Neuronal stem cell (in vitro differentiated cells): Measurements from ENCODE around the gene POM121.
"Not testable (repeated sequence)": the region's sequence is repeated elsewhere in the genome, so short reads cannot be mapped to it uniquely, and the experiment has no call there.

Source experiments
- DNase-seq: peaks from one replicate; pipeline ENCODE4 v3.0.0-alpha.2; 2013; ENCODE audit warnings: low spot score
- H2AFZ ChIP-seq: one replicate; pipeline ENCODE4 v1.6.1; 2013; ENCODE audit warnings: mild to moderate bottlenecking, low read length, inconsistent platforms
- H2AK5ac ChIP-seq: 2 replicates; pipeline ENCODE4 v1.6.1; 2013; ENCODE audit warnings: low read depth, mild to moderate bottlenecking, inconsistent platforms, low read length, moderate library complexity, mixed read lengths
- H2BK120ac ChIP-seq: 2 replicates; pipeline ENCODE4 v1.6.1; 2013; ENCODE audit warnings: low read depth, mild to moderate bottlenecking, inconsistent platforms, low read length, moderate library complexity, mixed read lengths
- H2BK12ac ChIP-seq: one replicate; pipeline ENCODE4 v1.6.1; 2013; ENCODE audit warnings: low read length, inconsistent platforms
- H2BK15ac ChIP-seq: 2 replicates; pipeline ENCODE4 v1.6.1; 2013; ENCODE audit warnings: mild to moderate bottlenecking, low read length, inconsistent platforms, mixed read lengths
- H2BK5ac ChIP-seq: one replicate; pipeline ENCODE4 v1.6.1; 2013; ENCODE audit warnings: inconsistent platforms, mild to moderate bottlenecking, low read length, moderate library complexity
- H3K14ac ChIP-seq: one replicate; pipeline ENCODE4 v1.6.1; 2013; ENCODE audit warnings: low read length, inconsistent platforms
- H3K18ac ChIP-seq: 2 replicates; pipeline ENCODE4 v1.6.1; 2013; ENCODE audit warnings: low read length, inconsistent platforms
- H3K23ac ChIP-seq: 2 replicates; pipeline ENCODE4 v1.6.1; 2013; ENCODE audit warnings: low read depth, mild to moderate bottlenecking, mixed read lengths, low read length, inconsistent platforms; ENCODE audit not compliant: poor library complexity
- H3K27ac ChIP-seq: replicated peaks from 3 replicates; pipeline ENCODE4 v1.5.1; 2013; ENCODE audit warnings: low read length, inconsistent platforms
- H3K27me3 ChIP-seq, 3 experiments: 2 replicates each; pipeline ENCODE4 v1.6.1; 2013; ENCODE audit warnings: low read length in 3 of 3, mild to moderate bottlenecking in 2 of 3, inconsistent platforms in 1 of 3, low read depth in 1 of 3, mixed read lengths in 1 of 3, moderate library complexity in 1 of 3; ENCODE audit not compliant: control insufficient read depth in 3 of 3, insufficient read depth in 3 of 3
- H3K36me3 ChIP-seq, 2 donors: replicated peaks in 1 of 2; 2 replicates each; pipeline ENCODE4 v1.6.1; 2013; ENCODE audit warnings: low read length in 2 of 2; ENCODE audit not compliant: control insufficient read depth in 2 of 2, insufficient read depth in 2 of 2
- H3K4ac ChIP-seq: 2 replicates; pipeline ENCODE4 v1.6.1; 2013; ENCODE audit warnings: inconsistent platforms, mild to moderate bottlenecking, low read length, moderate library complexity
- H3K4me1 ChIP-seq, 2 donors: 1 replicate in 1 of 2; 2 replicates in 1 of 2; pipeline ENCODE4 v1.6.1; 2013; ENCODE audit warnings: low read length in 2 of 2, low read depth in 1 of 2; ENCODE audit not compliant: control insufficient read depth in 2 of 2, insufficient read depth in 1 of 2
- H3K4me2 ChIP-seq: one replicate; pipeline ENCODE4 v1.6.1; 2013; ENCODE audit warnings: mild to moderate bottlenecking, low read length, inconsistent platforms; ENCODE audit not compliant: insufficient read depth, poor library complexity, severe bottlenecking
- H3K4me3 ChIP-seq, 2 donors: 2 replicates each; pipeline ENCODE4 v1.5.1; 2013; ENCODE audit warnings: low read length in 2 of 2, mild to moderate bottlenecking in 2 of 2, inconsistent platforms in 1 of 2, moderate library complexity in 1 of 2
- H3K79me1 ChIP-seq: one replicate; pipeline ENCODE4 v1.6.1; 2013; ENCODE audit warnings: low read depth, mild to moderate bottlenecking, inconsistent platforms, low read length, moderate library complexity
- H3K9ac ChIP-seq: one replicate; pipeline ENCODE4 v1.6.1; 2013; ENCODE audit warnings: mild to moderate bottlenecking, low read depth, low read length, inconsistent platforms; ENCODE audit not compliant: poor library complexity
- H3K9me3 ChIP-seq, 2 donors: replicated peaks in 1 of 2; 2 replicates each; pipeline versions ENCODE3 to v1.6.1; 2013; ENCODE audit warnings: low read length in 2 of 2, mild to moderate bottlenecking in 2 of 2, inconsistent platforms in 1 of 2, low read depth in 1 of 2, mixed read lengths in 1 of 2, moderate library complexity in 1 of 2; ENCODE audit not compliant: control insufficient read depth in 2 of 2, insufficient read depth in 1 of 2
- H4K8ac ChIP-seq: one replicate; pipeline ENCODE4 v1.6.1; 2013; ENCODE audit warnings: low read depth, mild to moderate bottlenecking, inconsistent platforms, low read length, moderate library complexity
- H4K91ac ChIP-seq: one replicate; pipeline ENCODE4 v1.6.1; 2013; ENCODE audit warnings: low read length, low read depth, mild to moderate bottlenecking, inconsistent platforms; ENCODE audit not compliant: poor library complexity
- whole genome bisulfite sequencing, 2 donors: extraction: QIAGEN DNeasy Blood & Tissue Kit; methylation state at CpG; one replicate each; pipeline ENCODE4 v1.1.7; 2013; ENCODE audit warnings: missing lambda C conversion rate in 2 of 2, mixed read lengths in 1 of 2; ENCODE audit not compliant: insufficient read length in 2 of 2, insufficient replicate concordance in 1 of 2; ENCODE audit errors: extremely low coverage in 2 of 2; 5-methylcytosine and 5-hydroxymethylcytosine counted together

The POM121 gene

DNA sequence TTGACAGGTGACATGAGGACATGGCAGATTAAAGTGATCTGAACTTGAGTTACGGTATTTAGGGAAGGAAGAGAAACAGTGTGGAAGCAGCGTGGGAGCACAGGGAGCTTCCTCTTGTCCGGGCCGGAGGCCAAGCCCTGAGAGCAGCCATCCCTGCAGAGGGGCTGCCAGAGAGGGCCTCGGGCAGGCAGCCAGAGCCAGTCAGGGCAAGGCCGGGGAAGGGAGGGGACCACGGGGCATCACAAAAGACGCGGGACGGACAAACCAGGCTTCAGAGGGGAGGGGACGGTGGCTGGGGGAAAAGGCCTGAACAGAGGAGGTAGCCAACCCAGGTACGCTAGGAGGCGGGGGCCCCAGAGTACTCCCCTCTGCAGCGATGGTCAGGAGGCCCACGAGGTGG is 20.0 kb downstream of the POM121 start:
- not testable (repeated sequence) for H4K8ac ChIP-seq, H3K4me2 ChIP-seq, H3K23ac ChIP-seq, H2BK15ac ChIP-seq, H2AK5ac ChIP-seq, H3K4me1 ChIP-seq, H3K9me3 ChIP-seq, DNase-seq, H2AFZ ChIP-seq, H3K4me3 ChIP-seq, H3K9ac ChIP-seq, H3K18ac ChIP-seq, H3K14ac ChIP-seq, H4K91ac ChIP-seq, H3K4ac ChIP-seq, H2BK5ac ChIP-seq, H3K27me3 ChIP-seq, H3K79me1 ChIP-seq, H2BK12ac ChIP-seq, H2BK120ac ChIP-seq, H3K27ac ChIP-seq
- H3K36me3 ChIP-seq = peaks cover 0 to 27% of the 10 kb centered on the region in 2 donors
- WGBS, 2 donors = no CpG with 5 or more reads among the region's 15 CpGs

DNA sequence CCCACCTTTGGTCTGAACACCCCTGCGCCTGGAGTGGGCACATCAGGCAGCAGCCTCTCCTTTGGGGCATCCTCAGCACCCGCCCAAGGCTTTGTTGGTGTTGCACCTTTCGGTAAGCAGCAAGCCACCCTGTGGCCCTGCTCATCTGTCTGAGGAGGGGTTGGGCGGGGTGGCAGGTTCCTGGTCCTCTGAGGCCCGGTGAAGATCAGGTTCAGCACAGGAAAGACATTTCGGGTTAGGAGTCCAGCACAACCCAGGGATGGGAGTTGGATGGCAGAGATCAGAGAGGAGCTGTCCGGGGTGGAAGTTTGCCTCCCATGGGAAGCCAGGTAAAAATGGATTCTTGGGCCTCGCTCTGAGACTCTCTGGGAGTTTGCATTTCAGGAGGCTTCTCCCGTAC is 20.7 kb downstream of the POM121 start:
- not testable (repeated sequence) for H3K27ac ChIP-seq, H2AFZ ChIP-seq, H3K4me3 ChIP-seq, H3K9me3 ChIP-seq, H2BK15ac ChIP-seq, H3K4me2 ChIP-seq, H3K79me1 ChIP-seq, H4K8ac ChIP-seq, H3K4me1 ChIP-seq, H2BK12ac ChIP-seq, H2AK5ac ChIP-seq, H3K18ac ChIP-seq, H2BK5ac ChIP-seq, H3K14ac ChIP-seq, DNase-seq, H4K91ac ChIP-seq, H3K27me3 ChIP-seq, H3K4ac ChIP-seq, H3K23ac ChIP-seq, H2BK120ac ChIP-seq, H3K9ac ChIP-seq
- no CpG with 5 or more reads among the region's 9 CpGs for WGBS, 2 donors
- H3K36me3 ChIP-seq = peaks cover 0 to 27% of the 10 kb centered on the region in 2 donors

GRCh38 chr7:72946130-72946745 is 21.3 kb downstream of the POM121 start:
- not testable (repeated sequence) for H4K91ac ChIP-seq, H2BK5ac ChIP-seq, H3K27me3 ChIP-seq, H3K9me3 ChIP-seq, H2AK5ac ChIP-seq, H2BK12ac ChIP-seq, H3K4me1 ChIP-seq, H3K4me3 ChIP-seq, H2BK15ac ChIP-seq, H3K4me2 ChIP-seq, H3K79me1 ChIP-seq, H4K8ac ChIP-seq, H3K9ac ChIP-seq, H3K4ac ChIP-seq, H3K14ac ChIP-seq, H2AFZ ChIP-seq, DNase-seq, H3K18ac ChIP-seq, H2BK120ac ChIP-seq, H3K23ac ChIP-seq, H3K27ac ChIP-seq
- WGBS, 2 donors = no CpG with 5 or more reads among the region's 22 CpGs
- H3K36me3 ChIP-seq = peaks cover 0 to 27% of the 10 kb centered on the region in 2 donors

GRCh38 chr7:72948714-72949113 is 23.8 kb downstream of the POM121 start:
- WGBS, 2 donors = no CpG with 5 or more reads among the region's 23 CpGs
- H3K27me3 ChIP-seq, H2BK15ac ChIP-seq, H3K4me3 ChIP-seq, H2AFZ ChIP-seq, H3K18ac ChIP-seq, H3K4ac ChIP-seq, H3K23ac ChIP-seq, H2BK5ac ChIP-seq, H2BK12ac ChIP-seq, DNase-seq, H3K4me1 ChIP-seq, H3K4me2 ChIP-seq, H4K8ac ChIP-seq, H2AK5ac ChIP-seq, H3K9me3 ChIP-seq, H3K14ac ChIP-seq, H3K27ac ChIP-seq, H4K91ac ChIP-seq, H3K9ac ChIP-seq, H2BK120ac ChIP-seq, H3K79me1 ChIP-seq: not testable (repeated sequence)
- H3K36me3 ChIP-seq = peaks cover 0 to 27% of the 10 kb centered on the region in 2 donors
